ENCODE measurements around the gene VKORC1.

DNA sequence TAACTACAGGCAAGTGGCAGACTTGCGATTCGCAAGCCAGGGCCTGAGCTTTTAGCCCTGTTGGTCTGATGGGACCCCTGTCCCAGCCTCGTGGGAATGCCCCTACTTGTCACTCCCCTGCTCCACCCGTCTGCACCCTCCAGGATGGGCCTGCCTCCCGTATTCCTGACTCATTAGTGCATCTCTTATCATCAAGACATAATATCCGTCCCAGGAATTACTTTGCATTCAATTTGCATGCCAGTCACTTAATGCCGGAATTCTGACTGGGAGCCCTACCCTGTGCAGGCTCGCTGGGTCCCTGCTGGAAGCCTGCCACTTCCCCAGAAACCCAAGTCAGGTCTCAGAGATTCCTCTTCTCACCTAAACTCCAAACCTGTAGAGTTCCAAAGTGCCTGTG, 9.2 kb downstream of the VKORC1 start:
- no peak for TF ChIP-seq EP300 (IDR thresholded peaks at IDR 0.05)
- no peak for TF ChIP-seq CTCF (IDR thresholded peaks at IDR 0.05)
- TF ChIP-seq POLR2AphosphoS5 (IDR thresholded peaks at IDR 0.05) = no peak
- no peak for TF ChIP-seq POLR2A (IDR thresholded peaks at IDR 0.05)
